Erythroblast (primary cell): ENCODE results near the gene APBA1.

Source experiments
- GATA1 ChIP-seq: IDR thresholded peaks from 2 replicates; pipeline ENCODE4 v1.6.1; 2011; ENCODE audit warnings: low read depth, mild to moderate bottlenecking, control low read depth, low read length, moderate library complexity
- POLR2A ChIP-seq: IDR thresholded peaks from 2 replicates; pipeline ENCODE4 v1.6.1; 2011; ENCODE audit warnings: mild to moderate bottlenecking, low read length

- TF ChIP-seq POLR2A, result no peak
- no peak for TF ChIP-seq GATA1
These were observed 1.1 kb upstream of the APBA1 start for GRCh38 chr9:69673311-69673640.
